HL-60 (cell line): ENCODE measurements around the gene FPGS.

Source experiments
- CTCF ChIP-seq: IDR thresholded peaks from one replicate; pipeline ENCODE4 v1.5.1; 2011; ENCODE audit warnings: low read length, control low read depth, inconsistent platforms; ENCODE audit not compliant: insufficient read depth
- GABPA ChIP-seq: IDR thresholded peaks from 2 replicates; pipeline ENCODE4 v1.6.1; 2012; ENCODE audit warnings: low read depth
- POLR2AphosphoS5 ChIP-seq: IDR thresholded peaks from 2 replicates; pipeline ENCODE4 v1.6.1; 2012; ENCODE audit warnings: low read depth
- REST ChIP-seq: IDR thresholded peaks from 2 replicates; pipeline ENCODE4 v1.6.1; 2012; ENCODE audit warnings: low read depth; ENCODE audit not compliant: insufficient replicate concordance
- SPI1 ChIP-seq: IDR thresholded peaks from 2 replicates; pipeline ENCODE4 v1.6.1; 2012; ENCODE audit warnings: low read depth, mild to moderate bottlenecking, borderline replicate concordance

- TF ChIP-seq CTCF (no peak), POLR2AphosphoS5 (peak; percentile 52; the same call in 1 of the 2 replicates), REST (no peak), GABPA (no peak), SPI1 (no peak; the same call in 1 of the 2 replicates)
These were observed 33.4 kb downstream of the FPGS start for GRCh38 chr9:127835991-127836516.
